ENCODE results near the gene RILP.

Gene RILP

DNA sequence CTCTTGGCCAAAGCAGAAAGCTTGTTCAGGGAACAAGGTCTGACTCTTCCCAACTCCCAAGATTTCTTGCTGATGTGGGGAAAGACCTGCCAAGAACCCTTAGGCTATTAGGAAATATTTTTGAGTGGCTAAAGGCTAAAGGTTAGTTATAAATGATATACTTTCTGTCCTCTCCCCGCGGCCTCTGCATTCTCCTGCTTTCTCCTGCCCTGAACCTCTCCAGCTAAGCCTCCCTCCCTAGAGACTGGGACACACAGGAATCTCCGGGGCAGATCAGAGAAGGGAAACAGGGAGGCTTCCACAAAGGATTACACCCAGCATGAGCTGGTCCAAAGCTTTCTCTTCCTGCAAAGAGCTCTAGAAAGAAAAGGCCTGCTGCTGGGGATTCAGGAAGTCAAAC lies 23.3 kb downstream of the RILP start:
- TF ChIP-seq GATA3 (IDR thresholded peaks at IDR 0.05; ENCODE audit: low read depth, low read length), result no peak

DNA sequence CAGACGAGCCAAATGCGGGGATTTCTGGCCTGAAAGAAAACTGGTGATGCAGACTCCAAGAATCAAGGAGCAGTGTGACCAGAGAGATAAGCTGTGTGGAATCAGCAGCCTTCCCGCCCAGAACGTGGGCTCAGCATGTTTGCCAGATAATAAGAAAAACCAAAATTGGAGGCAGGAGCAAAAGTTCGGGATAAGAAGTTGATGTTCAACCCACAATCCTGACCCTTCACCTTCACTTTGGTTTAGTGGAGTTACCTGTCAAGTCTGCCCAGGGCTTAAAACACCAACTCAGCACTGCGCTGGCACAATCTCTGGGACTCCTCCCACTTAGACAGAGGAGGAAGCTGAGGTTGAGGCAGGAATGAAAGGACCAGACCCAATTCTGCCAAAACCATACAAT lies 24.1 kb downstream of the RILP start:
- TF ChIP-seq GATA3 (IDR thresholded peaks at IDR 0.05; ENCODE audit: low read depth, low read length), result no peak
- TF ChIP-seq GATA2 (IDR thresholded peaks at IDR 0.05; ENCODE audit: low read depth, low read length), result no peak

DNA sequence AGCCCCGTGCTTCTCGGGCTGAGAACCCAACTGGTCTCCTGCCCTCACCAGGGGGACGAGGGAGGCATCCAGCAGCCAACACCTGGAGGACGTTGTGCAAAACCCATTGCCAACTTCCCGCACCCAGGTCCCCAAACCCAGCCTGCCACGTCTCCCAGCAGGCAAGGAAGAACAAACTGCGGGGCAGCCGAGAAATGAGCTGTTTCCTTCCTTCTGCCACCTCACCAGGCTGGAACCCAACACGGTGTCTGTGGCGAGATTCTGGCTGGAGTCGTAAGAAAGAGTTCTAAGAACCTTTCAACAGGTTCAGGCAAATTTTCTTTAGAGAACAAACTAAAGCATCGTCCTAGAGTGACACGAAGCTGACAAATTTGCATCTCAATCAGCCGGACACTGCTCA lies 24.6 kb downstream of the RILP start:
- TF ChIP-seq GATA2 (IDR thresholded peaks at IDR 0.05; ENCODE audit: low read depth, low read length), result no peak
- TF ChIP-seq GATA3 (IDR thresholded peaks at IDR 0.05; ENCODE audit: low read depth, low read length), result no peak

DNA sequence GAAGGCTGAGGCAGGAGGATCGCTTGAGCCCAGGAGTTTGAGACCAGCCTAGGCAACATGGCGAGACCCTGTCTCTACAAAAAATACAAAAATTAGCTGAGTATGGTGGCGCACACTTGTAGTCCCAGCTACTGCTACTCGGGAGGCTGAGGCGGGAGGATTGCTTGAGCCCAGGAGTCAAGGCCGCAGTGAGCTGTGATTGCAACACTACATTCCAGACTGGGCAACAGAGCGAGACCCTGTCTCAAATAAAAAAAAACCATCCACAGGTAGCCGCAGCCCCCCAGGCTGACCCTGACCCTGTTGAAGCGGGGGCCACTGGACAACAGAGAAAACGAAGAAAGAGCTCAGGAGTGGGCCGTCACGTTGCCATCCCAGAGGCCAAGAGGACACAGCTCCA lies 25.0 kb downstream of the RILP start:
- TF ChIP-seq GATA2 (IDR thresholded peaks at IDR 0.05; ENCODE audit: low read depth, low read length) (no peak), GATA3 (IDR thresholded peaks at IDR 0.05; ENCODE audit: low read depth, low read length) (no peak)

DNA sequence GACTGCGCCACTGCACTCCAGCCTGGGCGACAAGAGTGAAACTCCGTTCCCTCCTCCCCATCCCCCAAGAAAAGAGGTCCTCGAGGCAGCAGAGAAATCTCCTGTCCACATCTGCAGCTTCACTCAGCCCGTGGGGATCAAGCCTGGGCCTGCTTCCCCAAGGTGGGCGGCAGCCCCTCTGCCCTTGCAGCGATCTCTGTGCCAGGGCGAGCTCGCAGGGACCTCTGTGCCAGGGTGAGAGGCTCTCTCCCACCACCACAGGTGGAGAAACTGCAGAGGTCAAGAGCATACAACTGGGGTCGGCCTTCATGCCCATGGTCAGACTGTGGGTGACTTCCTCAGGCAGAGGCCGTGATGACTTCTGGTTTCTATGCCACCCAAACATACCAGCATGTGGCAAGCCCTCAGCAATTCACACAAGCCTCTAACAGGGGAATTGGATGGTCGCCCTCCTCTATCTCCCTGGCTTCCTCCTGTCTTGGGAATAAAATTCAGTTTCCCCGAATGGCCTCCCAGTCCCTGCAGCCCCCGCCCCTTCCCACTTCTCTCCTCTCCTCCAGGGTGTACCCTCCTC lies 26.5 kb downstream of the RILP start:
- TF ChIP-seq GATA3 (IDR thresholded peaks at IDR 0.05; ENCODE audit: low read depth, low read length), result no peak
- no peak for TF ChIP-seq GATA2 (IDR thresholded peaks at IDR 0.05; ENCODE audit: low read depth, low read length)

DNA sequence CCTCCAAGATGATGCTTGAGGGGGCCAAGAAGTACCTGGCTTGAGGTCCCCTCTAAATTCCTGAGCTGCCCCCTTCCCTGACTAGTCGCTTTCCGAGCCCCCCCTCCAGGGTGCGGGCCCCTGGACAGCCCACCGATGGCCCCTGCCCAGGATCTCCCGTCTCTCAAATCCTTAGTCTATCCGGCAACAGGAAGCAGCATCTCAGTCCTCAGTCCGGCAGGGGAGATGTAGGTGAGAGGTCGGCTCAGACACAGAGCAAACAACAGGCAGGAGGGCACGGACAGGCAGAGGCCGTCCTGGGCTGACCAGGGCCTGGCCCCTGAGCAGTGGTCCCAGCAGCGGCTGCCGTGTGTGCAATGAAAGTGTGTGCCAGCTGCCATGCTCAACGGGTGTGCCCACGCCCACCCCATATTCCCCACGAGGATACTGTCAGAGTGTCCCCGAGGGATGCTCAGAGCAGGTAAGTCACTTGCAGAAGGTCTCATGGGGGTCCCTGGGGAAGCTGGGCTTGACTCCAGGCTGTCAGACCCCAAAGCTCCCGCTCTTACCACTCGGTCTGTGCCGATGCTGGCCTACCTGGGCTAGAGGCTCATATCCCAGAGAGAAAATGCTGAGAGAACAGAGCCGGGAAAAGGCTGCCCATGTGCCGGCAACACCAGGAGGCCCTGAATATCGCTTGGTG lies 28.3 kb downstream of the RILP start:
- TF ChIP-seq GATA2 (IDR thresholded peaks at IDR 0.05; ENCODE audit: low read depth, low read length), result no peak
- TF ChIP-seq GATA3 (IDR thresholded peaks at IDR 0.05; ENCODE audit: low read depth, low read length), result no peak

DNA sequence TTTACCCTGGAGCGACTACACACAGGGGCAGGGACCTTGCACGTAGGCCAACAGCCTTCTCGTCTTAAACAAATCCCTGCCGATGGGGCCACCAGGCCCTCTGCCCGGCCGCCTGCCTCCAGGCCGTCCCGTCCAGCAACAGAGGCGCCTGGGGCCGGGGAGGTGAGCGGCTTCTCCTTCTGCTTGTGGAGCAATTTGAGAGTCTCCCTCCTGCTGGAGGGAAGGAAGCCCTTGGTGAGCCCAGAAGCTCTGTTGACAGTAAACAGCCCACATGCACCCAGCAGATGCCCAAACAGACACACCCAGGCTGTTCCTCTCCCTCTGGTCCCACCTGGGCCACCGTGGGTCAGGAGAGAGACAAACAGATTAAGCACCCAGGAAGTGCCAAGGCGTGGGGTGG lies 29.2 kb downstream of the RILP start:
- TF ChIP-seq GATA2 (IDR thresholded peaks at IDR 0.05; ENCODE audit: low read depth, low read length), result no peak
- no peak for TF ChIP-seq GATA3 (IDR thresholded peaks at IDR 0.05; ENCODE audit: low read depth, low read length)

DNA sequence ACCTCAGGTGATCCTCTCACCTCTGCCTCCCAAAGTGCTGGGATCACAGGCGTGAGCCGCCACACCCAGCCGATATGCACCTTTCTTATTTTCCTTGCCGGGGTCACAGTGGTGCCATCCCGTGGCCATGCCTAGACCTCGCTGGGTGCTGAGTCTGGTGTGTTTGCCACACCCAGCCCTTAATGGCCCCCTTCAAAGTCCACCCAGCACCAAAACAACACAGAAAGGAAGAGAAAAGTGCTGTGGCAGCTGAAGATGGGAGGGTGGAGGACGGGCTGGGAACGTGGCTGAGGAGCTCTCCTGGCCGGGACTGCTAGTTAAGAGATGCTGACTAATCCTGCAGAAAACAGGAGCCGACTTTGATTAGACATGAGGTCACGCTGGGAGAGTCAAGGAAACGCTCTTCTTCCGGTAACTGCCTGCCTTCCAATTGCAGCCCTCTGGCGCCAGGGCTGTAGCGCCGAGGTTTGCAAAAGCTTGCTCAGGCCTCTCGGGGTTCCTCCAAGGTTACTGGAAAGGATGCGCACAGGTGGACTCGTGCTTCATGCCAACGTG lies 32.0 kb downstream of the RILP start:
- TF ChIP-seq GATA2 (IDR thresholded peaks at IDR 0.05; ENCODE audit: low read depth, low read length) (no peak), GATA3 (IDR thresholded peaks at IDR 0.05; ENCODE audit: low read depth, low read length) (no peak)

DNA sequence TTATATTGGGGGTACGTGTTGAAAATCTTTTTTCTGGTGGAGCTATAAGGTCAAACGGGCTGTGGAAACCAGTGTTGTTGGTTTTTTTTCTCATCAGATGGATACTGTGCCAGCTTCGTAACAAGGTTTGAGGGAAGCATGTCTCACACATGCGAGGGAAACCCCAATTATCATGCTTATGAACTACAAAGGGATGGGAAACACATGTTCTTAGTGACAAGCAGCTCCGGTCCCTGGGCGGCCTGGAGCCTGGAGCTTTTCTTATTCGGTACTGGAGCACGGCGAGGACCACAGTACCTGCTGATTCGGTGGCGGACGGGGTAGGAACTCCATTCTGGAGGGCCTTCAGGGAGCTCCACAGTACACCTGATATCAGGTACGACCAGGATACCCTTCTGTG lies 33.6 kb downstream of the RILP start:
- TF ChIP-seq GATA2 (IDR thresholded peaks at IDR 0.05; ENCODE audit: low read depth, low read length), result no peak
- TF ChIP-seq GATA3 (IDR thresholded peaks at IDR 0.05; ENCODE audit: low read depth, low read length), result no peak

DNA sequence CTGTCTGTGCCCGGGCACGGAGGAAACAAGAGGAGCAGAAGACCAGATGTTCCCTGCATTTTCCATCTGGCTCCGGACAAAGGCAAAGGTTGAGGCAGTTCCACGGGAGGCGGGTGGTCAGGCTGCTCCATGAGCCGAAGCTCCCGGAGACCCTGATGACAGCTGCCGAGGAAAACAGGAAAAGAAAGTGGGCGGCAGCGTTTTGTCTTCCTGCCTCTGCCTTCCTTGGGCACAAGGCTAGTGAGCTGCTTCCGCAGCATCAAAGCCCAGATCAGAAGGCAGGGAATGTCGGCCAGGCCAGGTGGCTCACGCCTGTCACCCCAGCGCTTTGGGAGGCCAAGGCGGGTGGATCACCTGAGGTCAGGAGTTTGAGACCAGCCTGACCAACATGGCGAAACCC lies 37.3 kb downstream of the RILP start:
- TF ChIP-seq GATA2 (IDR thresholded peaks at IDR 0.05; ENCODE audit: low read depth, low read length) (no peak), GATA3 (IDR thresholded peaks at IDR 0.05; ENCODE audit: low read depth, low read length) (no peak)

DNA sequence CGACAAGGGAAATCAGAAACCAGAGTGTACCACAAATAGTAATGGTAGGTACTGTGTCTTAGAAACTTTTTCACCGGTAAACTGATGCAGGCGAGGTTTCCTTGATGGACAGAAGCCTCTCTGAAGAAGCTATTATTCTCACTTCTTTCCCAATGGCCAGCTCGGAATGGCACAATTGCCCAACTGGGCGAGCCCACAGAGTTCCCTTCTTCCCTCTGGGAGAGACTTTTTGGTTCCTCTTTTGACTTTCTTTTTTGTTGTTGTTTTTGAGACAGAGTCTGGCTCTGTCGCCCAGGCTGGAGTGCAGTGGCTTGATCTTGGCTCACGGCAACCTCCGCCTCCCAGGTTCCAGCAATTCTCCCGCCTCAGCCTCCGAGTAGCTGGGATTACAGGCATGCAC lies 38.0 kb downstream of the RILP start:
- TF ChIP-seq GATA3 (IDR thresholded peaks at IDR 0.05; ENCODE audit: low read depth, low read length) (no peak), GATA2 (IDR thresholded peaks at IDR 0.05; ENCODE audit: low read depth, low read length) (no peak)

DNA sequence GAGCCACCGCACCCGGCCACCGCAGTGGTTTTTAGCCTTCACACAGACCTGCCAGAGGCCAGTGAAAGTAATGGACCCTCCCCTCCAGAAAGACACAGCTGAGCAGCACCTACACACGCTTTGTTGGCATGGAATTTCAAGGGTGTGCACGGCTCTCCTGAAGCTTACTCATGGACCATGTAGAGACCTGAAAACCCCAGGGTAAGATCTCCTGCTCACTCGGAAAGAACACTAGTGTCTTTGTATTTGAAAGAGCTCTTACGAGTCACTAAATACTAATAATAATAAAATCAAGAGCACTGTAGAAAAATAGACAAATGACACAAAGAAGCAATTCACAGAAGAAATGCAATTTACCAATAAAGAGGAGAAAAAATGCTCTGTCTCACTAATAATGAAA lies 41.0 kb downstream of the RILP start:
- TF ChIP-seq GATA3 (IDR thresholded peaks at IDR 0.05; ENCODE audit: low read depth, low read length) (no peak), GATA2 (IDR thresholded peaks at IDR 0.05; ENCODE audit: low read depth, low read length) (no peak)

DNA sequence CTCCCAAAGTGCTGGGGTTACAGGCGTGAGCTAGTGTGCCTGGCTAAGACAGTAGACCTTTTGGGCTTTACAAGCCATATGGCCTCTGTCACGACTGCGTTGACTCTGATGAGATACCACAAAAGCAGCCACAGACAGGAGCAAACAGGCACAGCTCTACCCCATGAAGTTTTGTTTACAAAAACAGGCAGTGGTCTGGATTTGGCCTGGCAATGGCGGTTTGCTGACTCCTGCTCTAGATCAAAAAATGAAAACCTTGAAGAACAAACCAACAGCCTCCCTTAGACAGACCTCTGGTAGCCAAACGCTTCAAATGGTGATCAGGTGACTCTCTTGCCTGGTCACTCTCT lies 41.7 kb downstream of the RILP start:
- TF ChIP-seq GATA3 (IDR thresholded peaks at IDR 0.05; ENCODE audit: low read depth, low read length) (no peak), GATA2 (IDR thresholded peaks at IDR 0.05; ENCODE audit: low read depth, low read length) (no peak)

DNA sequence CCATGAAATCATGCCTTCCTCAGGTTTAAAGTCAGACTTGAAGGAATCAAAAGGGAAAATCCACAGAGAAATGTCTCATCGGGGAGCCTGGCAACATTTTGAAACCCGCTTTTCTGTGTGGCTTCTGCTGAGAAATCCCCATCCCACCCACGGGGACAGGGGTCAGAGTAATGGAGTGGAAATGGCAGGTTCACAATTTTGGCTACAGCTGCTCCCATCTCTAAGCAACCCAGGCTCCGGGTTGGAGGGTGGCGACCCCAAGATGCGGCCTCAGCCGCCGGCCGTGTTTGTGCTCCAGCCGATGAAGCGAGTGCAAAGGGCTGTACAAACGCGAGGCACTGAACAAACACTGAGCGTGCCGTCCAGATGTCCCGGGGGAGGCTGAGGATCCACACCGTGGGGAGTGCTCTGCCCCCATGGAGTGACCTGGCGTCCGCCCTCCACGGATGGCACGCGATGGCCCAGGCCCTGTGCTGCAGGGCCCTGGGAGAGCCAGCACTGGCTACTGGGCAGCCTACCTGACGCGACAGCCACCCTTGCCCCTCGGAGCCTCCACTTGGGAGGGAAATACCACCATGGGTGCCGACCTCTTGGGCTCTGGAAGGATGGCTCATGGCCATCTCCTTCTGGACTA lies 43.2 kb downstream of the RILP start:
- TF ChIP-seq GATA2 (IDR thresholded peaks at IDR 0.05; ENCODE audit: low read depth, low read length) (no peak), GATA3 (IDR thresholded peaks at IDR 0.05; ENCODE audit: low read depth, low read length) (no peak)

DNA sequence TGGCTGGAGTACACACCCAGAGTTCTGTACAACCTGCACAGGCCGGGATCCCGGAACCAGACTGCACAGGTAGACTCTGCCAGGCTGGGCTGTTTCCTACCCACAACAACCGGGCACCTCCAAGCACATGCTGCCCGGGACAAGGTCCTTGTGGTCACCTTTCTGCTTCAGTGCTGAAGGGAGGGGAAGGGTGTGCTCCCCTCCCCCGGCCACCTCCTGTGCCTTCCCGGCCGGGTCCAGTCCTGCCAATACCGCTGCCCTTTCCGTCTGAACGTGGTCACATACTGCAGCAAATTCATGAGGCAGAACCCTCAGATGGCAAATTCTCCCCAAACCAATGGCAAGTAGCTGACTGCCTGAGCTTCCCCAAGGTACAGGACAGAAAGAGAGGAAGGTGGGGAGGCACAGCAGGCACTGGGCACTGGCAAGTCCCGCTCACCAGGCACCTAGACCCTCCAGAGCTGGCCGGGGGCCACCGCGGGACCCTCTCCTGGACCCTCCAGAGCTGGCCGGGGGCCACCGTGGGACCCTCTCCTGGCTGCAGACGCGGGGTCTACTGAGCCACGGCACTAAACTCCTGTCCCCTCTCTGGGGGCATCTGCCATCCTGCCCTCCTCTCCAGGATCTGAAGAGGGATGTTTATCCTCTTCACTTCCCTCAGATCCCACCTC lies 43.9 kb downstream of the RILP start:
- TF ChIP-seq GATA3 (IDR thresholded peaks at IDR 0.05; ENCODE audit: low read depth, low read length), result no peak
- TF ChIP-seq GATA2 (IDR thresholded peaks at IDR 0.05; ENCODE audit: low read depth, low read length), result no peak

All from SH-SY5Y (cell line).